Mesendoderm (in vitro differentiated cells): ENCODE results near the gene SMG5.

Source experiments
- DNase-seq: peaks from one replicate; pipeline ENCODE4 v3.0.0; 2013
- H2AK5ac ChIP-seq: 2 replicates; pipeline ENCODE4 v1.6.1; 2013; ENCODE audit warnings: low read length, inconsistent platforms
- H2BK120ac ChIP-seq: 2 replicates; pipeline ENCODE4 v1.6.1; 2013; ENCODE audit warnings: low read depth, mild to moderate bottlenecking, low read length, moderate library complexity, mixed read lengths
- H2BK15ac ChIP-seq: replicated peaks from 2 replicates; pipeline ENCODE4 v1.6.1; 2013; ENCODE audit warnings: low read depth, mild to moderate bottlenecking, moderate library complexity
- H2BK5ac ChIP-seq: 2 replicates; pipeline ENCODE4 v1.6.1; 2013; ENCODE audit warnings: low read length, inconsistent platforms
- H3K18ac ChIP-seq: 2 replicates; pipeline ENCODE4 v1.6.1; 2013; ENCODE audit warnings: mild to moderate bottlenecking, low read length, mixed read lengths
- H3K23ac ChIP-seq: one replicate; pipeline ENCODE4 v1.6.1; 2013; ENCODE audit warnings: low read length
- H3K27ac ChIP-seq: 2 replicates; pipeline ENCODE4 v1.5.1; 2013; ENCODE audit warnings: low read depth, mild to moderate bottlenecking, inconsistent platforms, low read length, moderate library complexity
- H3K27me3 ChIP-seq: 2 replicates; pipeline ENCODE4 v1.6.1; 2013; ENCODE audit warnings: low read length, control low read depth, mild to moderate bottlenecking, inconsistent platforms; ENCODE audit not compliant: insufficient read depth, poor library complexity
- H3K36me3 ChIP-seq: 2 replicates; pipeline ENCODE4 v1.6.1; 2013; ENCODE audit warnings: low read length, inconsistent platforms; ENCODE audit not compliant: control insufficient read depth, insufficient read depth
- H3K4ac ChIP-seq: one replicate; pipeline ENCODE4 v1.6.1; 2013; ENCODE audit warnings: low read depth, mild to moderate bottlenecking, low read length, moderate library complexity
- H3K4me1 ChIP-seq: 2 replicates; pipeline ENCODE4 v1.6.1; 2013; ENCODE audit warnings: low read depth, low read length, inconsistent platforms; ENCODE audit not compliant: control insufficient read depth
- H3K4me2 ChIP-seq: 2 replicates; pipeline ENCODE4 v1.6.1; 2013; ENCODE audit warnings: low read length
- H3K4me3 ChIP-seq: 2 replicates; pipeline ENCODE4 v1.5.1; 2013; ENCODE audit warnings: mild to moderate bottlenecking, low read length
- H3K56ac ChIP-seq: one replicate; pipeline ENCODE4 v1.6.1; 2013; ENCODE audit warnings: low read length
- H3K79me1 ChIP-seq: 2 replicates; pipeline ENCODE4 v1.6.1; 2013; ENCODE audit warnings: low read length, inconsistent platforms
- H3K79me2 ChIP-seq: 2 replicates; pipeline ENCODE4 v1.6.1; 2013; ENCODE audit warnings: mild to moderate bottlenecking, low read length; ENCODE audit not compliant: control insufficient read depth, insufficient read depth
- H3K9ac ChIP-seq: 2 replicates; pipeline ENCODE4 v1.6.1; 2013; ENCODE audit warnings: low read length, inconsistent platforms
- H4K5ac ChIP-seq: one replicate; pipeline ENCODE4 v1.6.1; 2013; ENCODE audit warnings: low read length
- H4K8ac ChIP-seq: one replicate; pipeline ENCODE4 v1.6.1; 2013; ENCODE audit warnings: low read depth, mild to moderate bottlenecking, control low read depth, low read length, moderate library complexity
- WGBS: extraction: QIAGEN DNeasy Blood & Tissue Kit; methylation state at CpG from one replicate; pipeline ENCODE4 v1.1.7; 2013; ENCODE audit warnings: low lambda C conversion rate, missing lambda C conversion rate; ENCODE audit not compliant: insufficient coverage; ENCODE audit errors: extremely low coverage; 5-methylcytosine and 5-hydroxymethylcytosine counted together

Gene SMG5

GRCh38 chr1:156263288-156263655 lies 19.4 kb downstream of the SMG5 start:
- Histone ChIP-seq H3K79me2 (no peaks in the 10 kb centered on the region), H2AK5ac (no peak overlapping the region), H3K4me2 (no peak overlapping the region), H3K4ac (no peak overlapping the region), H3K4me3 (no peak overlapping the region), H2BK5ac (no peak overlapping the region), H3K9ac (no peak overlapping the region), H3K79me1 (peaks cover 2% of the 10 kb centered on the region), H3K27me3 (no peaks in the 10 kb centered on the region), H4K5ac (no peak overlapping the region), H3K36me3 (peaks cover 57% of the 10 kb centered on the region), H3K27ac (no peak overlapping the region), H3K23ac (no peak overlapping the region), H4K8ac (no peak overlapping the region), H2BK120ac (no peak overlapping the region), H3K4me1 (no peaks in the 10 kb centered on the region), H2BK15ac (no peak overlapping the region), H3K18ac (no peak overlapping the region), H3K56ac (no peak overlapping the region)
- no peak for DNase-seq
- WGBS, result no CpG with 5 or more reads among the region's 9 CpGs

- H3K56ac ChIP-seq, result no peak overlapping the region
- H3K36me3 ChIP-seq, result peaks cover 54% of the 10 kb centered on the region
- H4K8ac ChIP-seq, result no peak overlapping the region
- no peak overlapping the region for H4K5ac ChIP-seq
- H3K4me1 ChIP-seq, result no peaks in the 10 kb centered on the region
- no peak overlapping the region for H3K9ac ChIP-seq
- no peak overlapping the region for H3K4ac ChIP-seq
- no peak overlapping the region for H2BK120ac ChIP-seq
- no peak overlapping the region for H2BK15ac ChIP-seq
- no peak overlapping the region for H3K27ac ChIP-seq
- H3K27me3 ChIP-seq, result no peaks in the 10 kb centered on the region
- no peak overlapping the region for H2BK5ac ChIP-seq
- no peak overlapping the region for H2AK5ac ChIP-seq
- no peak overlapping the region for H3K18ac ChIP-seq
- WGBS, result no CpG with 5 or more reads among the region's 9 CpGs
- H3K4me3 ChIP-seq, result no peak overlapping the region
- no peak overlapping the region for H3K4me2 ChIP-seq
- peaks cover 2% of the 10 kb centered on the region for H3K79me1 ChIP-seq
- H3K79me2 ChIP-seq, result no peaks in the 10 kb centered on the region
- DNase-seq, result no peak
- H3K23ac ChIP-seq, result no peak overlapping the region
Observed at GRCh38 chr1:156262461-156263287, 20.0 kb downstream of the SMG5 start.

- no peak overlapping the region for H3K4me3 ChIP-seq
- no peaks in the 10 kb centered on the region for H3K79me2 ChIP-seq
- peaks cover 2% of the 10 kb centered on the region for H3K79me1 ChIP-seq
- no peak overlapping the region for H3K4me2 ChIP-seq
- H3K56ac ChIP-seq, result no peak overlapping the region
- H3K4ac ChIP-seq, result no peak overlapping the region
- H3K36me3 ChIP-seq, result peaks cover 41% of the 10 kb centered on the region
- DNase-seq, result no peak
- no peak overlapping the region for H2AK5ac ChIP-seq
- no CpG with 5 or more reads among the region's 2 CpGs for WGBS
- H3K9ac ChIP-seq, result no peak overlapping the region
- no peak overlapping the region for H2BK15ac ChIP-seq
- H3K18ac ChIP-seq, result no peak overlapping the region
- H3K27me3 ChIP-seq, result no peaks in the 10 kb centered on the region
- no peak overlapping the region for H4K8ac ChIP-seq
- H3K4me1 ChIP-seq, result no peaks in the 10 kb centered on the region
- H3K23ac ChIP-seq, result no peak overlapping the region
- no peak overlapping the region for H2BK5ac ChIP-seq
- H2BK120ac ChIP-seq, result no peak overlapping the region
- H4K5ac ChIP-seq, result no peak overlapping the region
- H3K27ac ChIP-seq, result no peak overlapping the region
Observed at GRCh38 chr1:156260896-156261295, 21.7 kb downstream of the SMG5 start.

GRCh38 chr1:156259805-156260204 lies 22.8 kb downstream of the SMG5 start:
- Histone ChIP-seq H3K79me1 (peaks cover 2% of the 10 kb centered on the region), H3K4me2 (no peak overlapping the region), H3K4me3 (no peak overlapping the region), H2AK5ac (no peak overlapping the region), H3K36me3 (peaks cover 34% of the 10 kb centered on the region), H2BK120ac (no peak overlapping the region), H2BK15ac (no peak overlapping the region), H3K27me3 (no peaks in the 10 kb centered on the region), H3K79me2 (no peaks in the 10 kb centered on the region), H3K9ac (no peak overlapping the region), H3K56ac (no peak overlapping the region), H4K8ac (no peak overlapping the region), H2BK5ac (no peak overlapping the region), H3K4ac (no peak overlapping the region), H3K27ac (no peak overlapping the region), H3K23ac (no peak overlapping the region), H4K5ac (no peak overlapping the region), H3K18ac (no peak overlapping the region), H3K4me1 (no peaks in the 10 kb centered on the region)
- WGBS, result no CpG with 5 or more reads among the region's 3 CpGs
- no peak for DNase-seq

GRCh38 chr1:156258859-156259258 lies 23.8 kb downstream of the SMG5 start:
- no CpG with 5 or more reads among the region's 8 CpGs for WGBS
- no peak overlapping the region for H3K4me2 ChIP-seq
- H3K79me2 ChIP-seq, result no peaks in the 10 kb centered on the region
- peaks cover 34% of the 10 kb centered on the region for H3K36me3 ChIP-seq
- no peak overlapping the region for H3K4me3 ChIP-seq
- no peak overlapping the region for H3K27ac ChIP-seq
- H3K4ac ChIP-seq, result no peak overlapping the region
- no peak for DNase-seq
- H3K56ac ChIP-seq, result no peak overlapping the region
- no peak overlapping the region for H2AK5ac ChIP-seq
- no peaks in the 10 kb centered on the region for H3K79me1 ChIP-seq
- H4K8ac ChIP-seq, result no peak overlapping the region
- no peak overlapping the region for H2BK120ac ChIP-seq
- no peaks in the 10 kb centered on the region for H3K27me3 ChIP-seq
- H3K23ac ChIP-seq, result no peak overlapping the region
- H2BK15ac ChIP-seq, result no peak overlapping the region
- no peak overlapping the region for H3K18ac ChIP-seq
- H4K5ac ChIP-seq, result no peak overlapping the region
- H3K9ac ChIP-seq, result no peak overlapping the region
- H2BK5ac ChIP-seq, result no peak overlapping the region
- H3K4me1 ChIP-seq, result no peaks in the 10 kb centered on the region

GRCh38 chr1:156257711-156258110 lies 24.9 kb downstream of the SMG5 start:
- no peak overlapping the region for H3K9ac ChIP-seq
- no peak overlapping the region for H2BK5ac ChIP-seq
- no peaks in the 10 kb centered on the region for H3K79me2 ChIP-seq
- no peak overlapping the region for H4K5ac ChIP-seq
- H3K23ac ChIP-seq, result no peak overlapping the region
- H3K79me1 ChIP-seq, result no peaks in the 10 kb centered on the region
- DNase-seq, result no peak
- no peaks in the 10 kb centered on the region for H3K27me3 ChIP-seq
- no peak overlapping the region for H3K18ac ChIP-seq
- no peak overlapping the region for H3K56ac ChIP-seq
- no peak overlapping the region for H3K4me2 ChIP-seq
- no peak overlapping the region for H4K8ac ChIP-seq
- H2BK120ac ChIP-seq, result no peak overlapping the region
- no peak overlapping the region for H3K4me3 ChIP-seq
- no peaks in the 10 kb centered on the region for H3K4me1 ChIP-seq
- peaks cover 38% of the 10 kb centered on the region for H3K36me3 ChIP-seq
- H3K4ac ChIP-seq, result no peak overlapping the region
- H2BK15ac ChIP-seq, result no peak overlapping the region
- H3K27ac ChIP-seq, result no peak overlapping the region
- no peak overlapping the region for H2AK5ac ChIP-seq
- no CpG with 5 or more reads among the region's 2 CpGs for WGBS
